Measurements from ENCODE around the gene MIF.
"Not testable (repeated sequence)": the region's sequence is repeated elsewhere in the genome, so short reads cannot be mapped to it uniquely, and the experiment has no call there.

Gene MIF
- total RNA-seq, result 8.2 to 10.4 reads per million in 2 donors

DNA sequence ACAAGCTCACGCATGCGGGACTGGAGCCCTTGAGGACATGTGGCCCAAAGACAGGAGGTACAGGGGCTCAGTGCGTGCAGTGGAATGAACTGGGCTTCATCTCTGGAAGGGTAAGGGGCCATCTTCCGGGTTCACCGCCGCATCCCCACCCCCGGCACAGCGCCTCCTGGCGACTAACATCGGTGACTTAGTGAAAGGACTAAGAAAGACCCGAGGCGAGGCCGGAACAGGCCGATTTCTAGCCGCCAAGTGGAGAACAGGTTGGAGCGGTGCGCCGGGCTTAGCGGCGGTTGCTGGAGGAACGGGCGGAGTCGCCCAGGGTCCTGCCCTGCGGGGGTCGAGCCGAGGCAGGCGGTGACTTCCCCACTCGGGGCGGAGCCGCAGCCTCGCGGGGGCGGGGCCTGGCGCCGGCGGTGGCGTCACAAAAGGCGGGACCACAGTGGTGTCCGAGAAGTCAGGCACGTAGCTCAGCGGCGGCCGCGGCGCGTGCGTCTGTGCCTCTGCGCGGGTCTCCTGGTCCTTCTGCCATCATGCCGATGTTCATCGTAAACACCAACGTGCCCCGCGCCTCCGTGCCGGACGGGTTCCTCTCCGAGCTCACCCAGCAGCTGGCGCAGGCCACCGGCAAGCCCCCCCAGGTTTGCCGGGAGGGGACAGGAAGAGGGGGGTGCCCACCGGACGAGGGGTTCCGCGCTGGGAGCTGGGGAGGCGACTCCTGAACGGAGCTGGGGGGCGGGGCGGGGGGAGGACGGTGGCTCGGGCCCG lies at the start of gene MIF:
MIF (plus strand) TSS at position 439 of the 765 bp plus-strand sequence; CDS start at position 531, 92 bp downstream.
- peak; percentile 93 for DNase-seq

DNA sequence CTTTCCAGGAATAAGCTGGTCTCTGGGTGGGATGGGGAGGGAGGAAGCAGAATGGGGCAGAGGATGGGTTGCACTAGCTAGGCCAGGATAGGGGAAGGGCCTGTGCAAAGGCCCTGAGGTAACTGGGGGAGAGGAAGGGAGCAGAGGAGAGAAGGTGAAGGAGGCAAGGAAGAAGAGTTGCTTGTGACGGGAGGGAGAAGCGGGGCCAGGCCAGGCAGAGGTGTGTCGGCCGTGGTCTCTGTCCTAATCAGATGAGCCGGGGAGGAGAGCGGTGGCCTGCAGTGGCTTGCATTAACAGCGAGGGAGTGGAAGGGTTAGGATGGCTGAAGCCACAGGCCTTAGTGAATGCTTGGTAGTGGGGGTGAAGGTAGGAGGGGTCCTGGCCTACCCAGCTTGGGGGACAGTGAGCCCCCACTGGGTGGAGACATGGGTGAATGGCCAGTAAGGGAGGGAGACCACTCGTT lies 49.4 kb upstream of the MIF start:
- DNase-seq, result no peak

DNA sequence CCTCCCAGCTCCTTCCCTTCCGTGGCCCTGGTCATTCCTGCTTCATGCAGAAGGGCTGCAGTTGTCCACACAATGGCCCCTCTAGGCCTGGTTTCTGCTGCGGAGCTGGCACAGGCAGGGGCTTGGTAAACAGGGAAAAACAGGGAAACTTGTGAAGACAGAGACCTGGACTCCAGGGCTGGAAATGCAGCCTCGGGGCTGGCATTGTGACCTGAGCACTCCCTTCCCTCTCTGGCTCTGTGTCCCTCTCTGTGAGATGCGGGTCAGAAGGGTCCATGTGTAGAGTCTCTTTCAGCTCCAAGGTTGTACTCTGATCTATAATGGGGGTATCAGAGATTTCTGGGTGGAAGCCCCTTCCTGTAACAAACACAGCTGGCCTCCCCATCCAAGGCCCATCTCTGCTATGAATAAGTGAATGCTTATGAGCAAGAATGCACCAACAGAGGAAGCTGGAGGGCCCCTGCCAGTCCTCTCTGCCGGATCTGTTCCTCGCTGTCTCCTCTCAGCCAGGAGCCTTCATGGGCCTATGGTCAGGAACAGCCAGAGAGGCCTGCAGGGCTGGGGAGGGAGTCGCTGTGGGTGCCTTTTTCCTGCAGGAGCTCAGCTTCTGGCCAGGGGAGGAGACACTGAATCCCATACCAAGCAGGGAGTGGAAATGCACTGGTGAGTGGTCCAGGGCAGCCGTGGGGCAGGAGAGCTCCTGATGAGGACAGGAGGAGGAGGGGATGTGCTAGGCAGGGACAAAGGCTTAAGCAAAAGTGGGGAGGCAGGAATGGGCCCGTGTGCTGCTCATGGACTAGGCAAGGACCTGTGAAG lies 48.7 kb upstream of the MIF start:
- DNase-seq, result no peak

DNA sequence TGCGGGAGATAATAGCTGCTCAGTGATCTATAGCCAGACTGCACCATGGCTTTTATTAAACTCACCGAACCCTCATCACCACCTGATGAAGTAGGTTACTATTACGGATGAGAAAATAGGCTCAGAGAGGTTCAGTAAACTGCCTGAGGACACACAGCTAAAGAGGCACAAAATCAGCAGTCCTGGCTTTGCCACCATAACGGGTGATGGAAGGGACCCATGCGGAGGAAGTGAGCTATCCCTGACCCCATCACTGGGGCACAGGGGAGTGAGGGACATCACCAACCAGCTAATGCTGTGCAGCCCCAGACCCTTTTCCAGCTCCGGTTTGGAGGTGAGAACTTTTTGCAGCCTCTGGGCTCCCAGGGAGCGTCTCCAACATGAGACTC lies 48.1 kb upstream of the MIF start:
- no peak for DNase-seq

DNA sequence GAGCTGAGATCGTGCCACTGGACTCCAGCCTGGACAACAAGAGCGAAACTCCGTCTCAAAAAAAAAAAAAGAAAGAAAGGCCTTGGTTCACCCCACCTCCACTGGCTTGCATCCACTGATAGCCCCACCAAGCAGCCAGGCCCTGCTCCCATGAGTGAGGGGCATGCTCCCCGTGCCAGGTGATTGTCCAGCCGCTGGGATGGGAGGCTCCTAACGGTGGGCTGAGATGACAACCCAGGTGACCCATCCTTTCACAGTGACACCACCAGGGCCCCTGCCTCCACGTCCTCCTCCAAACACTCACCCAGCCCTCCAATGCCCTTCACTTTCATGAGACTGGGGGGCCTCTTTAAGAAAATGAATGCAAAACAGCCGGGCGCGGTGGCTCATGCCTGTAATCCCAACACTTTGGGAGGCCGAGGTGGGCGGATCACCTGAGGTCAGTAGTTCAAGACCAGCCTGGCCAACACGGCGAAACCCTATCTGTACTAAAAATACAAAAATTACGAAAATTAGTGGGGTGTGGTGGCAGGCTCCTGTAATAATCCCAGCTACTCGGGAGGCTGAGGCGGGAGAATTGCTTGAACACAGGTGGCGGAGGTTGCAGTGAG lies 46.8 kb upstream of the MIF start:
- DNase-seq, result no peak

DNA sequence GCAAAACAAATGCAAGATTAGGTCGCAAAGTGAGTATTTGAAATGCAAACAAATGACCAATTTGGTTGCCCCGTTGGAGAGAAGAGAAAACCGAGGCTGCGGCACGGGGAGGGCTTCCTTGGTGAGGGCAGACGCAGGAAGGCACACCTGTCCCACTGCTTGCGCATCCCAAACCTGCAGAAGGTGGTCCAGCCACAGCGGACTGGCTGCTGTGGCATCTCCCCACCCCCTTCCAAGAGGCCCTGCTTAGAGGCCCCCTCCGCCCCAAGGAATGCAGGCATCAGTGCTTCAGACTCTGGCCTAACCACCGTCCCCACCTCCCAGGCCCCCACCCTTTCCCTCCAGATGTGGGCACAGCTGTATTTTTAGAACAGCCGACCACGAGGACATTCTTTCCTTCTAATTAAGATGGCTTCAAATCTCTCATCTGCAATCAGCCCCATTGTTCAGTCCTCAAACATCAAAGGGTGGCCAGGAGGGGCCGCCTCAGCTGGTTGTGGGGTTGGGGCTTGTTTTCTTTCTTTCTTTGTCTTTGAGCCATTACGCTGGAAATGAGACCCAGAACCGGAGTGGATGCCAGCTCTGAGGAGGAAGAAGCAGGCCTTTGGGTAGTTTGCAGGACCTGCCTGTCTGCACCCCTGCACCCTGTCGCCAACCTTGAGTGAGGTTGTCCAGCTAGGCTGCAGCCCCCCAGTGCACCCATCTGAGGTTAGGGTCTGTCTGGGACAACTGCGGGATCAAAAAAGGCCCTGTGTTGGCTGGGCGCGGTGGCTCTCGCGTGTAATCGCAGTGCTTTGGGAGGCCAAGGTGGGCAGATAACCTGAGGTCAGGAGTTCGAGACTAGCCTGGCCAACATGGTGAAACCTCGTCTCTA lies 46.0 kb upstream of the MIF start:
- no peak for DNase-seq

DNA sequence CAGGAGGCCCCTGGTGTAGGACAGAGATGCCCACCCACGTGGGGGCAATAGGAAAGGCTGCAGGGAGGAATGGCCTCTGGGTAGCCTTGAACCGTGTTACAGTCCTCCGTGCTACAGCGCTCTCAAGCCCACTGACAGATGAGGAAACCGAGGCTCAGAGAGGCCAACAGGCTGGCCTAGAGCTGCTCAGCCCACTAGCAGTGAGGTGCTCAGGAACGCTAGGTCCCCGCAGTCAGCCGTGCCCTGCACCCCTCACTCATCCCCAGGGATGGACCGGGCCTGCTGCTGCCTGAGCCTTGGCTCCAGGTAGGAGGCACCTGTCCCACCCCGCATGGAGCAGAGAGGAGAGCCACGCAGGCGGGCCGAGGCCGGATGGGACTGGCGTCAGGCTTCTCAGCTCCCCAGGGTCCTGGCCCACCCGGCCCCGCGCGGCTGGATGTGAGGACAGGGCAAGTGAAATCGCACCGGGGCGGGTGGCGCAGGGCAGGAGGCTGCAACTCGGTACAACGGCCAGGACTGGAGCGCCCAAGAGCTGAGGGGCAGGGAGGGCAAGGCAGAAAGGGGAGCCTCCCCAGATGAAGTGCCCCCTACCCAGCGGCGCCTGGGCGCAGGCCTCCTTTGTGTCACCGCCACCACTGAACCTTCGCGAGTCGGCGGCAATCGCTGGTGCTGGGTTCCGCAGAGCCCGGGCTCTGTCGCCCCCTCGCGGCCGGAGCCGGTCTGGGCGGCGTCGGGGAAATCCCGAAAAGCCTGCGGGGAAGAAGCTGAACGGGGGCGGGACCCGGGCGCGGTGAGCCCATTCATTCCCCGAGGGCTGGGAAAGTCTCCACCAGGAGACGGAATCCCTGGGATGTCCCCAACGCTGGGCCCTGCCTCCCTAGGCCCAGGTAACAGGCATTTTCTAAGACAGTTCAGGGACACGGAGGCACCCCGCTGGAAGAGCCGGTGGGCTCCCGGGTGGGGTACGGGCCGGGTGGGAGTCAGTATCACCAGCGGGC lies 44.9 kb upstream of the MIF start:
- DNase-seq, result peak; percentile 89

DNA sequence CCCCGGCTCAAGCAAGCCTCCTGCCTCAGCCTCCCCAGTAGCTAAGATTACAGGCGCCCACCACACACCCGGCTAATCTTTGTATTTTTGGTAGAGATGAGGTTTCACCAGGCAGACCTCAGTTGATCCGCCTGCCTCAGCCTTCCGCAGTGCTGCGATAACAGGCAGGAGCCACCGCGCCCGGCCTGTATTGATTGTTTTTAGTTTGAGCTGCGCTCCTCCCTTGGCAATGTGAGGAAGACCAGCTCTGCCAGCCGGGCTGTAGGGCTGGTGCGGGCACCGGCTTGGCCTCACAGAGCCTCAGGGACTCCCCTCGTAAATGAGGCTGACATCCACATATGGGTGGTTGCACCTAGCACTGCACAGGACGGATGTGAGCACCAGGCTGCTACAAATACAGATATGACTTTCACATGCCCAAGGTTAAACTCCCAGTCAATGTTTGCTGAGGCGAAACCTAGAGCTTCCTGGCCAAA lies 44.0 kb upstream of the MIF start:
- no peak for DNase-seq

DNA sequence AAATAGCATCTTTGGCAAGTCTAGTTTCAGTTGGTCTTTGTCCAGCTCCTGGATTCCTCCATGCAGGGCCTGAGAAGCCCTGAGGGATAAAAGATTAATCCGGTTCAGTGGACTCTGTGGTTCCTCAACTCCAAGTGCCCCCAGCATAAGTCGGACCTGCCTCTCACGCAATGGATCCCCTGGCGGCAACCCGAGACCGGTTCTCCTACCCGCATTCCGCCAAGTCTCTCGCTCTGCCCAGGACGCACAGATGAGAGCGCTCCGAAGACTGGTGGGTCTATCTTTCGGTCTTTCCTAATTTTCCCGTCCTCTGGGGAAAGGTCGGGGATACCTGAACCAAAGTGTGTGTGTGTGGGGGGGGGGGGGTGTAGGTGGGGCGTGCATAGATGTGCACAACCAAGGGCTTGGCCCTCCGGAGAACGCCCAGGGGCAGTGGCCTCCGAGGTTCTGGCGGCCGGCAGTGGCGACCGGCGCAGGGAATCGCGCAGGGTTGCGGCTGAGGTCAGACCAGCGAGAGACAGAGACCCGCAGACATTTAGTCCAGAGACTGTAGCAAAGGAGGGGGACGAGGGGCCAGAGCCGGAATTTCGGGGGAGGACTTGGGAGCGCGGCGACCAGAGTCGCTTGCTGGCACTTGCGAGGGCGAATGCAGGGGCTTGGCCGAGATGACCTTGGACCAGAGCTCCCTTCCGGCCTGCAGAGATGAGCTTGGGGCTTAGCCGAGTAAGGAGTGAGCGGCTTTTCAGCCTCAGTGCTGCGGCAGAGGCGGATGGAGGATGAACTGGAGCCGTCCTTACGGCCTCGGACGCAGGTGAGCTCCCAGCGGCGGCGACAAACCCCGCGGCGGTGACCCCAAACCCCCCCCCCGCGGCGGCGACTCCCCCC lies 37.2 kb upstream of the MIF start:
- DNase-seq, result no peak

DNA sequence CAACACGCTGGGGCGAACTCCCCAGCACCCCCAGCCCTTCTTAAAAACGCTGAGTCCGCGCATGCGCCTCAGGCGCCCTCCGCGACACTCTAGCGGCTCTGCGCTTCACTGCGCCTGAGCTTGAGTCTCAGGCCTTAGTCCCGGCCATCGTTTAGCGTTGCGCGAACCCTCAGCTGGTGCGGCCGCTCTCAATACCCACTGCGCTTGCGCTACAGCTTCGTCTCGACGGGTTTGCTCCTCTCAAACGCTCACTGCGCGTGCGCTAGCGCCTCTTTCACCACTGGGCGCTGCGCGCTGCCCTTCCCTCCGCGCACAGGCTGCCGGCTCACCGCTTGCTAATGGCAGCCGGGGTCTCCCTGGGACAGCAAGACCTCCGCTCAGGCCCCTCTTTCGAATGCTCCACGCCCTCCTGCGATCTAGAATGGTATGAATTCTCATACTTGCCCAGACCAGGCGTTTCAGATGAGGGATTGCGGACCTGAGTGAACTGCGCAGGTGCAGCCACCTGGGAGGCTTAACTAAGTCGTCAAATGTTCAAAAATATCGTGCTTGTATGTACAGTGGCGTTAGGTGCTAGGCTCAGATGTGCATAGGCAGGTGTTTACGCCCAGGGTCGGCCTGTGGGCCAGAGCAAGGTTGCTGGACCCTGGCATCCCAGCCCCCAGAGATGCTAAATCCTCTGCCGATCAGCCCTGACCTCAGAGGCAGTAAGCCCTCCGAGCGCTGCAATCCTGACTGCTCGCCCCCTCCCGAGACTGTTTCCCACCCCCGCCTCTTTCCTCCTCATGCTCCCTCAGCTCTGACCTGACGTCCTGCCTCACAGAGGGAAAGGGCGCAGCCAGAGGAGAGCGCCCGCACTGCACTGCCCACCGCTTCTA lies 36.3 kb upstream of the MIF start, which contains the start of gene SLC2A11:
SLC2A11 (plus strand) TSS at position 270 of the 878 bp plus-strand sequence; CDS start at position 395, 125 bp downstream.
- peak; percentile 87 for DNase-seq

DNA sequence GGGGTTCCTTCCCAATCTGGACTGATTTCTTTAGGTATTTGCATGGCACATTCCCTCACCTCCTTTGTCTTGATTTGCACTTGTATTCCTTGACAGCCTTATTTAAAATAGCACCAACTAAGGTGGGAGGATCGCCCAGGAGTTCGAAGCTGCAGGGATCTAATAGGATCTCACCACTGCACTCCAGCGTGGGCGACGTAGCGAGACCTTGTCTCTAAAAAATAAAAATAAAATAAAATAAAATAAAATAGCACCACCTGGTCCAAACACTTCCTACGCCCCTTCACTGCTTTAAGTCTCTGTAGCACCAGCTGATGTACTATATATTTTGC lies 35.7 kb upstream of the MIF start:
- DNase-seq, result no peak

DNA sequence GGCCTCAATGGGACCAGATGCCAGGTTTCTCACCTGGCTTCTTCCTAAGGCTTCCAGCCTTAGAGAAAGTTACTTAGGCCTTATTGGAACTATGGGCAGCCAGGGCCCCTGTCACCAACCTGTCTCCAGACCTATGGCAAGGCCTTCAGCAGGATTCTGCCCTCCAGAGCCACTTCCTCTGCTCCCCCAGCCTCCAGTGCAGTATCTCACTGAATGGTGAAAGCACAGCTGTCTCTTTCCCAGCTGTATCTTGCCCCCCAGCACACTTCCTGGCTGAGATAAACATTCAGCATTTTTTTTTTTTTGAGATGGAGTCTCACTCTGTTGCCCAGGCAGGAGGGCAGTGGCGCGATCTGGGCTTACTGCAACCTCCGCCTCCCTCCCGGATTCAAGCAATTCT lies 35.0 kb upstream of the MIF start:
- no peak for DNase-seq

DNA sequence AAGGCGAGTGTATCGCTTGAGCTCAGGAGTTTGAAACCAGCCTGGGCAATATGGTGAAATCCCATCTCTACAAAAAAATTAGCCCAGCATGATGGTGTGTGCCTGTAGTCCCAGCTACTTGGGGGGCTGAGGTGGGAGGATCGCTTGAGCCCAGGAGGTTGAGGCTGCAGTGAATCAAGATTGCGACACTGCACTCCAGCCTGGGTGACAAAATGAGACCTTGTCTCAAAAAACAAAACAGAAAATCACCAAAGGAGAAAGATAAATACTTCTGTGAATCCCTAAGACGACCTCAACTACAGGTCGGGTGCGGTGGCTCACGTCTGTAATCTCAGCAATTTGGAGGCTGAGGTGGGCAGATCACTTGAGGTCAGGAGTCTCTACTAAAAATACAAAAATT lies 34.0 kb upstream of the MIF start:
- DNase-seq, result not testable (repeated sequence)

DNA sequence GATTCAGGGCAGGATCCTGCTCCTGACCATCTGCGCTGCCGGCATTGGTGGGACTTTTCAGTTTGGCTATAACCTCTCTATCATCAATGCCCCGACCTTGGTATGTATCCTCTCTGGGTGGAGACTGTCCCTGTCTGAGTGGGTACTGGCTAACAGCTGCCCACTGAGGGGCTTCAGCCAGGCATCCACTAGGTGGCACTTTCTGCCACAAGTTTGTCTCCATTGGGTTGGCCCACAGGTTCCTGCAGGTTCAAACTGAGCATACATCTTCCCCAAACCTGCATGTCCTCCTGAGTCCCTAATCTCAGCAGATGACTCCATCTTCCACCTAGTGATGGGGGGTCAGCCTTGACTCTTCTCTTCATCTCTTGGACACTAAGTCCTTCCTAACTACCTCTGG lies 32.1 kb upstream of the MIF start:
- no peak for DNase-seq

DNA sequence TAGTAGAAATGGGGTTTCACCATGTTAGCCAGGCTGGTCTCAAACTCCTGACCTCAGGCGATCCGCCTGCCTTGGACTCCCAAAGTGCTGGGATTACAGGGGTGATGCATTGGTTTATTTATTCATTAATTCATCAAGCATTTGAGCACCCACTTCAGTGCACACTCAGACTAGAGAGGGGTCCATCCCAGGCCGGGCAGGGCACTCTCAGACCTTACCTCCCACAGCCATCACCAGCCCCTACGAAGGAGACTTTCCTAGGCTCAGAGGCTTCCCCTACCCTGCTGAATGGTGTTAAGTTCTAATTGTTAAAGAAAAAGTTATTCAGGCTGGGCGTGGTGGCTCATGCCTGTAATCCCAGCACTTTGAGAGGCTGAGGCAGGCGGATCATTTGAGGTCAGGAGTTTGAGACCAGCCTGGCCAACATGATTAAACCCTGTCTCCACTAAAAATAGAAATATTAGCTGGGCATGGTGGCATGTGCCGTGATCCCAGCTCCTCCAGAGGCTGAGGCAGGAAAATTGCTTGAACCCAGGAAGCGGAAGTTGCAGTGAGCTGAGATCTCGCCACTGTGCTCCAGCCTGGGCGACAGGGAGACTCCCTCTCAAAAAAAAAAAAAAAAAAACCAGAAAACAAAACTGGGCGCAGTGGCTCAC lies 29.6 kb upstream of the MIF start:
- not testable (repeated sequence) for DNase-seq

DNA sequence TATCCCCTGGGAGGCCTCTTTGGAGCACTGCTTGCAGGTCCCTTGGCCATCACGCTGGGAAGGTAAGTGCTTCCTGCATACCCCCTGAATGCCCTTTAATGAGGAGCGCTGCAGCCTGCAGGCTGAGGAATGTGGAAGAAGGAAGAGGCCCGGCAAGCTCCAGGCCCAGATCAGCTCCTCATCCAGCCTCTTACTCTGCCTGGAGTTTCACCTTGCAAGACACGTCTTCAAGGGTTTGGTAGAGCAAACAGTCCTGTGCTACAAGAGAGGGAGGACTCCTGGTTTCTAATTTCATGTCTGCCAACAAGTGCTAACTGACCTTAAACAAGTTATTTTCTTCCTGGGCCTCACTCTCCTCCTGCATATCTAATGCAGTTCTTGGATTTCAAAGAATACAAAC lies 25.6 kb upstream of the MIF start:
- no peak for DNase-seq

DNA sequence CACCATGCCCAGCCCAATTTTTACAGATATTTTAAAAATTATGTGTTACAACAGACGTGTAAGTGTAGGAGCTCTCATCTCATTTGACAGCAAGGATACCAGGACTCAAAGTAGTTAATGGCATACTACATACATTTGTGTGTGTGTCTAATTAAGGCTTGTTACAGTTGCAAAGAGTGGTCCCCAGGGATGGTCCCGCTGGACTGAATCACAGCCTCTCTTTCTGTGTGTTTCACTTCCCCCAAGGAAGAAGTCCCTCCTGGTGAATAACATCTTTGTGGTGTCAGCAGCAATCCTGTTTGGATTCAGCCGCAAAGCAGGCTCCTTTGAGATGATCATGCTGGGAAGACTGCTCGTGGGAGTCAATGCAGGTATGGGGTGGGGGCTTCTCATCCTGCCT lies 19.3 kb upstream of the MIF start:
- DNase-seq, result no peak

DNA sequence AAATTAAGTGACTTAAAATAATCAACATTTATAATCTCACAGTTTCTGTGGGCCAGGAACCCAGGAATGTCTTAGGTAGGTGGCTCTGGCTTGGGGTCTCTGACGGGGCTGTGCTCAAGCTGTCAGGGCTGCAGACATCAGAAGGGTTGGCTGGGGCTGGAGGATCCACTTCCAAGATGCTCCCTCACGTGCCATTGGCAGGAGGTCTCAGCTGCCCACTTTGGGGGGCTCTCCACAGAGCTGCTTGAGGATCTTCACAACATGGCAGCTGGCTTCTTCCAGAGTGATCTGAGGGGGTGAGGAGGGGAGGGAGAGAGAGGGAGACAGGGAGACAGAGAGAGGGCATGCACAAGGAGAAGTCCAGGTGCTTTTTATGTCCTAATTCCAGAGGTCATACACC lies 18.4 kb upstream of the MIF start:
- DNase-seq, result no peak

All from T-helper 9 cell (primary cell).